ENCODE results near the gene COPG2.

DNA sequence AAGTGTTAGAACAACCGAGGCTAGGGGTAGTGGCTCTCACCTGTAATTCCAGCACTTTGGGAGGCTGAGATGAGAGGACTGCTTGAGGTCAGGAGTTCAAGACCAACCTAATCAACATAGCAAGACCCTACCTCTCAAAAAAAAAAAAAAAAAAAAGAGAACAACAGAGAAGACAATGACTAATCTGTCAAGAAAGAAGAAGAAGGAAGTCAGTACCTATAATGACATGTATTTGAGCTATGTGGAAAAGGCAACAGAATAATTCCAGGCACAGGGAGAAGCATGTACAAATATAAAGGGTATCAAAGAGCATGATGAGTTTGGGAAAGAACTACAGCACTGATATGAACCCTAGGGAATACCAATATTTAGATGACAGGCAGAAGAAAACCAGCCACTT, 27.5 kb downstream of the COPG2 start:
- TF ChIP-seq CTCF (IDR thresholded peaks at IDR 0.05) (no peak), EZH2 (IDR thresholded peaks at IDR 0.05; ENCODE audit: borderline replicate concordance, insufficient read depth, low read depth, low read length, poor library complexity, severe bottlenecking) (no peak)

Data from B cell (primary cell).